ENCODE measurements around the gene RBMS3. TPM values are rescaled to one million over a fixed set of nuclear protein-coding genes. Genes with fewer than 3 reads are reported as not detected.

Gene RBMS3
- total and polyA plus RNA-seq, 2 of the 8 experiments (the other 6 are each of a cell fraction or from before 2014, with no cell fraction given), result 3.7 to 6.9 TPM

GRCh38 chr3:29249829-29250345 lies 31.0 kb upstream of the RBMS3 start:
- Histone ChIP-seq H3K27ac (ENCODE audit: low read depth, low read length) (no peak overlapping the region), H2BK20ac (ENCODE audit: low read length) (no peak overlapping the region), H3K4me1 (replicated peaks in 1 of 4; ENCODE audit: control insufficient read depth in 3 of 4, insufficient read depth in 4 of 4, low read length in 3 of 4) (no peaks in the 10 kb centered on the region), H3K9ac (replicated peaks in 1 of 4; ENCODE audit: extremely low read depth in 1 of 4, low read depth in 3 of 4, low read length in 3 of 4) (no peak overlapping the region), H3K9me3 (ENCODE audit: insufficient read depth in 2 of 2, low read depth in 1 of 2, low read length in 1 of 2) (no peaks in the 10 kb centered on the region), H3K56ac (replicated peaks; ENCODE audit: insufficient read length, low read depth, low read length) (no peak overlapping the region), H3K27me3 (replicated peaks in 1 of 4; ENCODE audit: control insufficient read depth in 3 of 4, extremely low read depth in 1 of 4, insufficient read depth in 3 of 4, low read length in 3 of 4) (no peaks in the 10 kb centered on the region), H2BK12ac (ENCODE audit: low read depth, low read length) (no peak overlapping the region), H3K14ac (ENCODE audit: insufficient read length) (no peak overlapping the region), H2AK5ac (ENCODE audit: low read depth, low read length) (no peak overlapping the region), H2BK5ac (ENCODE audit: low read depth, low read length) (no peak overlapping the region), H3K23ac (ENCODE audit: insufficient read length) (no peak overlapping the region), H3K79me1 (ENCODE audit: low read depth, low read length) (no peaks in the 10 kb centered on the region), H3K36me3 (ENCODE audit: control insufficient read depth in 2 of 4, insufficient read depth in 4 of 4, low read length in 3 of 4) (no peaks in the 10 kb centered on the region), H3K23me2 (ENCODE audit: low read depth, low read length) (no peaks in the 10 kb centered on the region), H4K20me1 (replicated peaks in 1 of 2; ENCODE audit: control insufficient read depth in 1 of 2, insufficient read depth in 2 of 2, low read length in 2 of 2) (no peaks in the 10 kb centered on the region), H3K79me2 (ENCODE audit: control insufficient read depth in 1 of 2, insufficient read depth in 2 of 2, low read length in 2 of 2) (no peaks in the 10 kb centered on the region), H3K18ac (ENCODE audit: extremely low read depth, low read length) (no peak overlapping the region), H4K91ac (replicated peaks; ENCODE audit: insufficient read length, low read length) (no peak overlapping the region), H2BK120ac (replicated peaks; ENCODE audit: low read depth, low read length) (no peak overlapping the region), H4K5ac (ENCODE audit: insufficient read length, low read depth, low read length) (no peak overlapping the region), H3K4me2 (ENCODE audit: insufficient read depth in 1 of 2, low read depth in 2 of 2, low read length in 2 of 2) (no peak overlapping the region), H2BK15ac (ENCODE audit: low read length) (no peak overlapping the region), H2AFZ (ENCODE audit: low read length) (no peak overlapping the region), H3K4me3 (ENCODE audit: extremely low read depth in 1 of 4, insufficient read depth in 2 of 4, low read depth in 3 of 4, low read length in 4 of 4) (no peak overlapping the region), H4K8ac (ENCODE audit: extremely low read depth, insufficient read depth, low read length) (no peak overlapping the region), H3K4ac (replicated peaks; ENCODE audit: insufficient read length, low read depth, low read length) (no peak overlapping the region)
- no peak for DNase-seq (ENCODE audit: low read depth in 1 of 2, low spot score in 2 of 2)
- FAIRE-seq, result no peak
- WGBS, 2 experiments (ENCODE audit: extremely low coverage in 1 of 2, insufficient coverage in 1 of 2, insufficient read length in 1 of 2, insufficient replicate concordance in 2 of 2, low coverage in 1 of 2, low lambda C conversion rate in 2 of 2, missing lambda C conversion rate in 1 of 2), result 90% methylated on average over 6 of the region's 6 CpGs; no CpG with 5 or more reads in 1 of the 2 experiments
- TF ChIP-seq RBBP5 (IDR thresholded peaks at IDR 0.05; ENCODE audit: borderline replicate concordance, low read depth, low read length) (no peak), JUND (IDR thresholded peaks at IDR 0.05; ENCODE audit: low read length) (no peak), NRF1 (IDR thresholded peaks at IDR 0.05; ENCODE audit: low read depth, low read length) (no peak), SP4 (IDR thresholded peaks at IDR 0.05; ENCODE audit: low read length) (no peak), HDAC2 (IDR thresholded peaks at IDR 0.05; ENCODE audit: borderline replicate concordance in 1 of 2, low read depth in 2 of 2, low read length in 2 of 2) (no peak), CEBPB (IDR thresholded peaks at IDR 0.05; ENCODE audit: low read depth, low read length) (no peak), RNF2 (IDR thresholded peaks at IDR 0.05; ENCODE audit: borderline replicate concordance, low read depth, low read length, missing control alignments, poor library complexity, severe bottlenecking) (no peak), RFX5 (IDR thresholded peaks at IDR 0.05; ENCODE audit: borderline replicate concordance, low read depth, low read length) (no peak), NANOG (IDR thresholded peaks at IDR 0.05; ENCODE audit: insufficient read depth, low read depth, low read length, poor library complexity, severe bottlenecking) (no peak), EP300 (IDR thresholded peaks at IDR 0.05; ENCODE audit: borderline replicate concordance in 1 of 2, low read depth in 2 of 2, low read length in 2 of 2) (no peak), TAF7 (optimal IDR thresholded peaks at IDR 0.05; ENCODE audit: borderline replicate concordance, low read depth, low read length) (no peak)
- POLR2A ChIA-PET (ENCODE audit: partially characterized antibody), result no interaction called here
- CTCF ChIA-PET (ENCODE audit: partially characterized antibody), result no interaction called here
